ENCODE measurements around the gene LLPH. TPM values are rescaled to one million over a fixed set of nuclear protein-coding genes. Genes with fewer than 3 reads are reported as not detected.

LLPH gene
- total RNA-seq, 1 experiment from 2014 or later, result 44.3 TPM

DNA sequence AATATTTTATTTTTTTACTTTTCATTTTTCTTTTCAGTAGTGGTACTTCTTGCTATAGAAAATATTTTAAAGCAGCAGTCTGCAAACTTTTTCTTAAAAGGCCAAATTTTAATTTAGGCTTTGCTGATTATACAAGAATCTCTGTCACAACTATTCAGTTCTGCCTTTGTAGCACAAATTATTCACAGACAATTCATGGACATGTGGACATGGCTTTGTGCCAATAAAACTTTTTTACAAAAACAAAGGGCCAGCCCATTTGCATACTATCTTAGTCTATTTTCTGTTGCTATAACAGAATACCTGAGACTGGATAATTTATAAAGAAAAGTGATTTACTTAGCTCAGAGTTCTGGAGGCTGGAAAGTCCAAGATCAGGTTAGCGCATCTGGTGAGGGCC lies 17.1 kb downstream of the LLPH start:
- H3K4me3 Mint-ChIP-seq (ENCODE audit: unreplicated experiment), result no peak overlapping the region
- H3K4me1 Mint-ChIP-seq (ENCODE audit: insufficient read depth, unreplicated experiment), result peaks cover 6% of the 10 kb centered on the region
- ChIA-PET POLR2A (interaction anchor here (0.9 kb wide), 1 partner anchor 12 kb away, joined by 5 read pairs; no protein-coding TSS in a partner anchor), CTCF (interaction anchor here (0.6 to 0.8 kb wide), 2 partner anchors 18 to 289 kb away, joined by 3 to 5 read pairs; partner anchors contain the start of gene HMGA2)
- TF ChIP-seq, protein P1, sequence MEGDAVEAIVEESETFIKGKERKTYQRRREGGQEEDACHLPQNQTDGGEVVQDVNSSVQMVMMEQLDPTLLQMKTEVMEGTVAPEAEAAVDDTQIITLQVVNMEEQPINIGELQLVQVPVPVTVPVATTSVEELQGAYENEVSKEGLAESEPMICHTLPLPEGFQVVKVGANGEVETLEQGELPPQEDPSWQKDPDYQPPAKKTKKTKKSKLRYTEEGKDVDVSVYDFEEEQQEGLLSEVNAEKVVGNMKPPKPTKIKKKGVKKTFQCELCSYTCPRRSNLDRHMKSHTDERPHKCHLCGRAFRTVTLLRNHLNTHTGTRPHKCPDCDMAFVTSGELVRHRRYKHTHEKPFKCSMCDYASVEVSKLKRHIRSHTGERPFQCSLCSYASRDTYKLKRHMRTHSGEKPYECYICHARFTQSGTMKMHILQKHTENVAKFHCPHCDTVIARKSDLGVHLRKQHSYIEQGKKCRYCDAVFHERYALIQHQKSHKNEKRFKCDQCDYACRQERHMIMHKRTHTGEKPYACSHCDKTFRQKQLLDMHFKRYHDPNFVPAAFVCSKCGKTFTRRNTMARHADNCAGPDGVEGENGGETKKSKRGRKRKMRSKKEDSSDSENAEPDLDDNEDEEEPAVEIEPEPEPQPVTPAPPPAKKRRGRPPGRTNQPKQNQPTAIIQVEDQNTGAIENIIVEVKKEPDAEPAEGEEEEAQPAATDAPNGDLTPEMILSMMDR (IDR thresholded peaks at IDR 0.05; ENCODE audit: unreplicated experiment), result no peak
- intact Hi-C loops (cut with micrococcal nuclease), result no loop called here
- no peaks in the 10 kb centered on the region for H3K9me3 Mint-ChIP-seq (ENCODE audit: unreplicated experiment)
- H3K27me3 Mint-ChIP-seq (ENCODE audit: insufficient read depth, unreplicated experiment), result no peaks in the 10 kb centered on the region
- H3K36me3 Mint-ChIP-seq (ENCODE audit: insufficient read depth, unreplicated experiment), result no peaks in the 10 kb centered on the region
- H3K27ac Mint-ChIP-seq (ENCODE audit: low read depth, unreplicated experiment), result no peak overlapping the region
- no TSS peak for BruUV-seq (replicated peaks)
- DNase-seq (ENCODE audit: unreplicated experiment), result no peak

DNA sequence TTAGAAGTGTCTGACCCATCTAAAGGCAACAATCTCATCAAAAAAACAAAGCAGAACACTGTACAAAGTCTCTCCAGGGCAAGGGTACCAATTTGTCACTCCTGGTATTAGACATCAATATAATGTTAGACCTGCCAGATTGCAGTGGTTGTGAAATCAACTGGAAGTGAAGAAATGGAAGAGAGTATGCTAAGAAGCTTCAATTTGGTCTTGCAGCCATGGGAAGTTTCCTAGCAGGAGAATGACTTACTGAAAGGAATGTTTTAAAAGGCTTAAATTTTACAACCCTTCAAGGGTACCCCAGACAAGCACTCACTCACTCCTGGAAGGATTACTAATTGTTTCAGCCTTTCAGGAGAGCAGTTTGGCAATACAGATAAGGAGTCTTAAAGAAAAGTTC lies 18.9 kb downstream of the LLPH start:
- intact Hi-C loops (cut with micrococcal nuclease), result no loop called here
- H3K27me3 Mint-ChIP-seq (ENCODE audit: insufficient read depth, unreplicated experiment), result no peaks in the 10 kb centered on the region
- peak; percentile 26 for DNase-seq (ENCODE audit: unreplicated experiment)
- no TSS peak for BruUV-seq (replicated peaks)
- CTCF ChIA-PET, result interaction anchor here (0.9 kb wide), 1 partner anchor 36 kb away, joined by 3 read pairs; no protein-coding TSS in a partner anchor
- TF ChIP-seq, protein P1 (IDR thresholded peaks at IDR 0.05; ENCODE audit: unreplicated experiment), result no peak
- no peak overlapping the region for H3K27ac Mint-ChIP-seq (ENCODE audit: low read depth, unreplicated experiment)
- POLR2A ChIA-PET, result interaction anchor here (0.6 to 0.8 kb wide), 3 partner anchors 37 to 896 kb away, joined by 3 to 4 read pairs (median 3); no protein-coding TSS in a partner anchor
- H3K4me1 Mint-ChIP-seq (ENCODE audit: insufficient read depth, unreplicated experiment), result peaks cover 16% of the 10 kb centered on the region
- no peaks in the 10 kb centered on the region for H3K36me3 Mint-ChIP-seq (ENCODE audit: insufficient read depth, unreplicated experiment)
- H3K4me3 Mint-ChIP-seq (ENCODE audit: unreplicated experiment), result no peak overlapping the region
- H3K9me3 Mint-ChIP-seq (ENCODE audit: unreplicated experiment), result no peaks in the 10 kb centered on the region

DNA sequence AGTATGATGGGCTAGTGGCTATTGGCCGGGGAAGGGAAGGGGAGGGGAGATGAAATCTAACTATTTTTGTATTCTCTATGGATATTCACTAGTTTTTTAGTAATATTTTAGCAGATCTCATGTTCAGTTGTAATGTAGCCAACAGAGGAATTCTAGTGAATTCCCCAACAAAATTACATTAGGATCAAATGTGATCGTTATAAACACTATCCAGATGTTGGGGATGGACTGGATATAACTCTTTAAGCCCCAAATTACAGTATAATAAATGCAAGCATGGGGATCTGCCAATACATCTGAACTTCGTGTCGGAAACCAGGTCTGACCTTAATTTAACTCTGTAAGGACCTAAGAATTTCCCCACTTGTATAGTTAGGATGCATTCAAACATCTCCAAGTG lies 21.5 kb downstream of the LLPH start:
- H3K27me3 Mint-ChIP-seq (ENCODE audit: insufficient read depth, unreplicated experiment), result no peaks in the 10 kb centered on the region
- H3K27ac Mint-ChIP-seq (ENCODE audit: low read depth, unreplicated experiment), result no peak overlapping the region
- ChIA-PET POLR2A (no interaction called here), CTCF (interaction anchor here (0.6 kb wide), 1 partner anchor 33 kb away, joined by 3 read pairs; no protein-coding TSS in a partner anchor)
- H3K4me1 Mint-ChIP-seq (ENCODE audit: insufficient read depth, unreplicated experiment), result peaks cover 16% of the 10 kb centered on the region
- no peak overlapping the region for H3K4me3 Mint-ChIP-seq (ENCODE audit: unreplicated experiment)
- TF ChIP-seq, protein P1 (IDR thresholded peaks at IDR 0.05; ENCODE audit: unreplicated experiment), result no peak
- no TSS peak for BruUV-seq (replicated peaks)
- intact Hi-C loops (cut with micrococcal nuclease), result loop anchor here (5.0 to 10.0 kb wide), 3 partner anchors 282 to 1214 kb away; no protein-coding TSS in a partner anchor
- peaks cover 6% of the 10 kb centered on the region for H3K36me3 Mint-ChIP-seq (ENCODE audit: insufficient read depth, unreplicated experiment)
- no peak for DNase-seq (ENCODE audit: unreplicated experiment)
- no peaks in the 10 kb centered on the region for H3K9me3 Mint-ChIP-seq (ENCODE audit: unreplicated experiment)

DNA sequence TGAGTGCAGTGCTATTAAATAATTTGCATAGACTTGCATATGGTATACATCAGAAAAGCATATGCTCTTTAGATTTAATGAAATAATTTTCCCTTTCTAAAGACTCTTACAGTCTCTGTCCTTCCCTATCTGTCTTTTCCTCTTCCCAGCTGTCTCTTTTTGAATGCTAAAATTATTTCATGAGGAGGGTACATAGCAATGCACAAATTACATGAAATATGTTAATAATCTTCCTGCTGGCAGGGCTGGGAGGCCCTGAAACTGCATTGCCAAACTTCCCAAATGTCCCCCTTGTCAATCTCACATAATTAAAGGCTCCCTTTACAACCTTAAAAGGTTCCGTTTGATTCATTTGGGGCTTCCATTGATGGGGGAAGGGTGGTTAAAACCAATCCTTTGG lies 22.2 kb downstream of the LLPH start:
- Mint-ChIP-seq H3K27me3 (ENCODE audit: insufficient read depth, unreplicated experiment) (no peaks in the 10 kb centered on the region), H3K4me3 (ENCODE audit: unreplicated experiment) (no peak overlapping the region), H3K36me3 (ENCODE audit: insufficient read depth, unreplicated experiment) (peaks cover 6% of the 10 kb centered on the region), H3K27ac (ENCODE audit: low read depth, unreplicated experiment) (no peak overlapping the region), H3K4me1 (ENCODE audit: insufficient read depth, unreplicated experiment) (peaks cover 16% of the 10 kb centered on the region), H3K9me3 (ENCODE audit: unreplicated experiment) (no peaks in the 10 kb centered on the region)
- DNase-seq (ENCODE audit: unreplicated experiment), result no peak
- BruUV-seq (replicated peaks), result no TSS peak
- intact Hi-C loops (cut with micrococcal nuclease), result loop anchor here (5.0 to 10.0 kb wide), 3 partner anchors 281 to 1214 kb away; no protein-coding TSS in a partner anchor
- TF ChIP-seq, protein P1 (IDR thresholded peaks at IDR 0.05; ENCODE audit: unreplicated experiment), result no peak
- POLR2A ChIA-PET, result interaction anchor here (1.8 kb wide), 1 partner anchor 22 kb away, joined by 6 read pairs; the partner anchor contains the start of gene LLPH
- CTCF ChIA-PET, result interaction anchor here (0.9 to 1.4 kb wide), 3 partner anchors 149 to 1214 kb away, joined by 3 to 6 read pairs (median 3); no protein-coding TSS in a partner anchor

Measured in MCF 10A (cell line).